Mucosa of descending colon (tissue), 3 donors: ENCODE results near the gene TMSB10. TPM values are rescaled to one million over a fixed set of nuclear protein-coding genes. Genes with fewer than 3 reads are reported as not detected.
"Not testable (repeated sequence)": the region's sequence is repeated elsewhere in the genome, so short reads cannot be mapped to it uniquely, and the experiment has no call there.

Experiments used
- ATAC-seq: fragments of 200-7000 bp; cut with Tn5 transposase; one replicate; pipeline ENCODE4 v1.9.1; 2020; ENCODE audit warnings: mild to moderate bottlenecking, moderate library complexity
- DNase-seq, 3 donors: peaks; one replicate each; pipeline ENCODE4 v3.0.0-alpha.2; 2020
- H3K36me3 ChIP-seq: fragments of 200-600 bp; one replicate; pipeline ENCODE4 v1.8.0; 2021; ENCODE audit warnings: low read depth, mild to moderate bottlenecking
- H3K4me1 ChIP-seq: fragments of 200-600 bp; one replicate; pipeline ENCODE4 v1.8.0; 2021; ENCODE audit warnings: low read depth, mild to moderate bottlenecking
- H3K4me3 ChIP-seq: fragments of 200-600 bp; one replicate; pipeline ENCODE4 v1.8.0; 2021; ENCODE audit warnings: mild to moderate bottlenecking
- H3K9me3 ChIP-seq: fragments of 200-600 bp; one replicate; pipeline ENCODE4 v1.8.0; 2021; ENCODE audit warnings: mild to moderate bottlenecking
- CTCF ChIP-seq: fragments of 200-600 bp; IDR thresholded peaks from one replicate; pipeline ENCODE4 v1.8.0; 2022; ENCODE audit warnings: antibody characterized with exemption, mild to moderate bottlenecking
- intact Hi-C, 2 donors: fragments of 100-400 bp; cut with DNase I in 1 of 2; cut with micrococcal nuclease in 1 of 2; formaldehyde crosslinking; loops; one replicate each; pipeline versions ENCODE4 v1.11.0 to v1.11.1; 2022; cut with DNase I, micrococcal nuclease
- total RNA-seq, 3 donors: library from RNA; stranded (reverse); fragmentation: NEBNext Ultra II Directional in 2 of 3; extraction: Animal tissue kit (Norgen Biotek cat#: 25700) in 2 of 3; gene quantifications; one replicate each; pipeline versions ENCODE4 v1.2.1 to v1.2.4, GENCODE V29; 2021 to 2023
- donor health status: DM: no; HTN: no; CAD: no; lungs with moderate emphysema.
- donor health status: DM: no; HTN: no; CAD: no.
- donor health status: DM: no; HTN: yes; CAD: no.

The TMSB10 gene
- total RNA-seq, 3 donors from 2014 or later = 798 to 2,724 (median 1,605) TPM

GRCh38 chr2:84870306-84870705, 35.1 kb upstream of the TMSB10 start:
- ATAC-seq (no peak), DNase-seq (no peak)
- TF ChIP-seq CTCF = no peak
- intact Hi-C loops = no loop called here
- Histone ChIP-seq H3K36me3 (no peaks in the 10 kb centered on the region), H3K4me1 (no peaks in the 10 kb centered on the region), H3K9me3 (no peaks in the 10 kb centered on the region), H3K4me3 (no peak overlapping the region)

GRCh38 chr2:84872691-84873090, 32.8 kb upstream of the TMSB10 start:
- DNase-seq, ATAC-seq, H3K36me3 ChIP-seq, H3K9me3 ChIP-seq, intact Hi-C loops, H3K4me1 ChIP-seq, H3K4me3 ChIP-seq: not testable (repeated sequence)

- Histone ChIP-seq H3K4me3 (no peak overlapping the region), H3K36me3 (no peaks in the 10 kb centered on the region), H3K9me3 (no peaks in the 10 kb centered on the region), H3K4me1 (no peaks in the 10 kb centered on the region)
- TF ChIP-seq CTCF = no peak
- intact Hi-C loops = no loop called here
- DNase-seq = no peak
- ATAC-seq = no peak
These were observed 32.1 kb upstream of the TMSB10 start for GRCh38 chr2:84873350-84873749.

- ATAC-seq = no peak
- H3K4me3 ChIP-seq = no peak overlapping the region
- DNase-seq = no peak
- H3K9me3 ChIP-seq = no peaks in the 10 kb centered on the region
- no peaks in the 10 kb centered on the region for H3K36me3 ChIP-seq
- no peaks in the 10 kb centered on the region for H3K4me1 ChIP-seq
- intact Hi-C loops = no loop called here
- no peak for TF ChIP-seq CTCF
These were observed 30.9 kb upstream of the TMSB10 start for GRCh38 chr2:84874381-84875212.

- no peak overlapping the region for H3K4me3 ChIP-seq
- no peaks in the 10 kb centered on the region for H3K4me1 ChIP-seq
- DNase-seq (no peak), ATAC-seq (no peak)
- H3K36me3 ChIP-seq = no peaks in the 10 kb centered on the region
- intact Hi-C loops = no loop called here
- TF ChIP-seq CTCF = no peak
- H3K9me3 ChIP-seq = no peaks in the 10 kb centered on the region
These were observed 30.3 kb upstream of the TMSB10 start for GRCh38 chr2:84875213-84875560.

GRCh38 chr2:84875619-84876018, 29.8 kb upstream of the TMSB10 start:
- intact Hi-C loops, H3K4me3 ChIP-seq, H3K36me3 ChIP-seq, H3K9me3 ChIP-seq, H3K4me1 ChIP-seq, ATAC-seq, DNase-seq: not testable (repeated sequence)

- ATAC-seq = no peak
- no peak for TF ChIP-seq CTCF
These were observed 29.1 kb upstream of the TMSB10 start for GRCh38 chr2:84876369-84876768.

More at GRCh38 chr2:84876369-84876768, 29.1 kb upstream of the TMSB10 start:
- H3K9me3 ChIP-seq = no peaks in the 10 kb centered on the region
- no peaks in the 10 kb centered on the region for H3K4me1 ChIP-seq
- no peak overlapping the region for H3K4me3 ChIP-seq
- no peaks in the 10 kb centered on the region for H3K36me3 ChIP-seq
- intact Hi-C loops = no loop called here
- no peak for DNase-seq
